GM12873 (cell line): ENCODE data around the gene ZNF678.

Source experiments
- TF ChIP-seq, protein P1 (sequence below): IDR thresholded peaks from 2 replicates; pipeline ENCODE4 v1.5.1; 2012; ENCODE audit warnings: low read depth, mild to moderate bottlenecking, moderate library complexity, low read length, control low read depth; ENCODE audit not compliant: insufficient read depth; ENCODE audit errors: missing control alignments

The ZNF678 gene

DNA sequence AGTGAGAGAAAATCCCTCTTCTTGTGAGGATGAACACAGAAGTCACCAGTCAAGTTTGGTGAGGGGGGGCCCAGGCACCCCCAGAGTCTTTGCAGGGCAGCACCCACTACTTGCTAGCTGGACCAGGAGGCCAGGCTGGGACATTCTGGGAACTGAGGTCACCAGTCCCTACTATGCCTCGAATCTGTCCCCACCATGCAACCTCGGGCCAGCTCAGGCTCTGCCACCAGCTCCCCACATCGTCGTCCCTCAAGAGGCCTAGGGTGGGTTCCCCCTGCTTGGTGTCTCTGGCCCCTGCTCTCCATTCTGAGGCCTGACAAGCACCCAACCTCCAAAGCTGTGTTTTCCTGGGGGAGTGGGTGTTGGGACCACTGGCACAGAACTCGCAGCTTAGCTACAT lies 22.2 kb upstream of the ZNF678 start:
- TF ChIP-seq, protein P1, sequence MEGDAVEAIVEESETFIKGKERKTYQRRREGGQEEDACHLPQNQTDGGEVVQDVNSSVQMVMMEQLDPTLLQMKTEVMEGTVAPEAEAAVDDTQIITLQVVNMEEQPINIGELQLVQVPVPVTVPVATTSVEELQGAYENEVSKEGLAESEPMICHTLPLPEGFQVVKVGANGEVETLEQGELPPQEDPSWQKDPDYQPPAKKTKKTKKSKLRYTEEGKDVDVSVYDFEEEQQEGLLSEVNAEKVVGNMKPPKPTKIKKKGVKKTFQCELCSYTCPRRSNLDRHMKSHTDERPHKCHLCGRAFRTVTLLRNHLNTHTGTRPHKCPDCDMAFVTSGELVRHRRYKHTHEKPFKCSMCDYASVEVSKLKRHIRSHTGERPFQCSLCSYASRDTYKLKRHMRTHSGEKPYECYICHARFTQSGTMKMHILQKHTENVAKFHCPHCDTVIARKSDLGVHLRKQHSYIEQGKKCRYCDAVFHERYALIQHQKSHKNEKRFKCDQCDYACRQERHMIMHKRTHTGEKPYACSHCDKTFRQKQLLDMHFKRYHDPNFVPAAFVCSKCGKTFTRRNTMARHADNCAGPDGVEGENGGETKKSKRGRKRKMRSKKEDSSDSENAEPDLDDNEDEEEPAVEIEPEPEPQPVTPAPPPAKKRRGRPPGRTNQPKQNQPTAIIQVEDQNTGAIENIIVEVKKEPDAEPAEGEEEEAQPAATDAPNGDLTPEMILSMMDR: no peak

DNA sequence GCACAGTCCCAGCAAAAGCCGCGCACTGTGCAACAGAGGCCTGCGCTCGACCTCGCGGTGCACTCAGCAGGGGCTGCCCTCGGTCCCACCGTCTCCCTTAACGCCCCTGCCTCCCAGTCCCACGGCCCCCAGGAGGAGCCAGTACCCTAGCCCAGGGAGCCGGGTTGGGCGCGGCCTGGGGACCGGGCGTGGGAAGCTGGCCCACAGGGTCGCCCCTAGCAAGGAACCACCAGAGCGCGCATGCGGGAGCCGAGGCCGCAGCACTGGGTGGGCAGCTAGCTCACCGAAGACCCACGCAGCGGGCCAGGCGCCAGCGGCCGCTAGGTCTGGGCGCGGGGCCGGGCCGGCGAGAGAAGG lies 21.6 kb upstream of the ZNF678 start:
- TF ChIP-seq, protein P1: no peak

DNA sequence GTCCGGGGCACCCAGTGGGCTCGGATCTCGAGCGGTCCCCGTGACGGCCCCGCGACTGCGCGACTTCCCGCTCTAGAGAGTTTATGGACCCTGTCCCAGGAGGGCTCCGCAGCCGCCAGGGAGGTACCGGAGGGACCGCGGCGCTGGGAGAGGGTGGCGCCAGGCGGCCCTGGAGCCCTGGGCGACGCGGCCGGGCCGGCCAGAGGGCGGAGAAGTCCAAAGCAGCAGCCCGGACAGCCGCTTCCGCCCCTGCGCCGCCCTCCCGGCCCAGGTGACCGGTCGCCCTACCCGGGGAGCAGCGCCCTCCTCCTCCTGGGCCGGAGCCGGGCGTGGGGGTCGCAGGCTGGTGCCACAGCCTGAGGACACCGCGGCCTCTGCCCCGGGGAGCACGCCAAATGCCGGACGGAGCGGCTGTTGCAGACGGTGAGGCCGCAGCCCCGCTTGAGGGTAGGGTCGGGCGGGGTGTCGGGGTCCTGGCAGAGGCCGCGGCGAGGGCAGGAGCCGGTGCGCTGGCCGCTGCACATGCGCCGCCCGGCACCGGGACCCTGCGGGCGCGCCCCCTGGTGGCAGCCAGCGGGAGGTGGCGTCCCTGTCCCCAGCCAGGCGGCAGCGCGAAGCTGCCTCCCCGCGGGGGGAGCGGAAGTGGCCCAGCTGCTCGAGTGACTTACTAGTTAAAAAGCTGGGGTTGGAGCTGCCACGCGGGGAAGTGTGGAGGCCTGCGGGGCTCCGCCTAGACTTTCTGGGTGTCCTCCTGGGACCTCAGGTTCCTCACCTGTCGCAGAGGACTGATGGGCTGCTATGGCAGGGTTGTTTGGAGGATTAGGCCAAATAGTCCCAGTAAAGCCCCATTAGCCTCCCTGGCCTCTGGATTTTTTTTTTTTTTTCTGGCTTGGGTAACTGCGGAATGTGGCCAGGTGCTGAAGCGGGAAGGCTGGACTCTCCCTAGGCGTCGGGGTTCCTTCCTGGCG lies 20.9 kb upstream of the ZNF678 start:
- TF ChIP-seq, protein P1: peak; percentile 91

DNA sequence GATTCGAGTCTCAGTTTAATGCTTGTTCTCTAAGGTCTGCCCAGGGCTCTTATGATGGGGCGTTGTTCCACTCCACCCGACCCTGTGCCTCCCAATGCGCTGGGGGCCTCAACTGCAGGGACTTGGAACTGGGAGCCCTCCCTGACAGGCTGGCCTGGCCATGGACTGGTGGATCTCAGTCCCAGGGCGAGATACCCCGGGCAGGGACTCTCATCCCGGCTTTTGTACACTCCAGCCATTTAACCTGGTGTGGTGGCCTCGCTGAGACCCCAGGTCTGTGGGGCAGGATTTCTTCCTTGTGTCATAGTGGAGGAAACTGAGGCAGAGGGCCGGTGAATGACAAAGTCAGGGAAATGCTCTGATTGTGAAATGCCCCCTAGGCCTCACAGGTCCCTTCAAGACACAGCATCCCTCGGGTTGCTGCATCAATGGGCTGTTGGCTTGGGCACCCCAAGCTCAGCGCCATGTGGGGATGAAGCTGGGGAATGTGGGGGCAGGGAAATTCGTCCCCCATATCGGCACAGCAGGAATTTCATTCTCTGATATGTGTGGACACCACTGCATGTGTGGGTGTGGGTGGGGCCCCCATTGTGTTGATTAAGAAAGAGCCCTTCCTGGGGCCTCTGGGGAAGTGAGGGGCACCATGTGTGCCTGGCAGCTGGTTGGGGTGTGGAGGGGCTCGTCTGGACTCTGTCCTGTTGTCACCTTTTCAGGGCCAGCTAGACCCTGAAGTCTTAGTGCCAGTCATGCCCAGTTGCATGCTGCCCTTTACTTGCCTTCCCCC lies 19.9 kb upstream of the ZNF678 start:
- TF ChIP-seq, protein P1: no peak

DNA sequence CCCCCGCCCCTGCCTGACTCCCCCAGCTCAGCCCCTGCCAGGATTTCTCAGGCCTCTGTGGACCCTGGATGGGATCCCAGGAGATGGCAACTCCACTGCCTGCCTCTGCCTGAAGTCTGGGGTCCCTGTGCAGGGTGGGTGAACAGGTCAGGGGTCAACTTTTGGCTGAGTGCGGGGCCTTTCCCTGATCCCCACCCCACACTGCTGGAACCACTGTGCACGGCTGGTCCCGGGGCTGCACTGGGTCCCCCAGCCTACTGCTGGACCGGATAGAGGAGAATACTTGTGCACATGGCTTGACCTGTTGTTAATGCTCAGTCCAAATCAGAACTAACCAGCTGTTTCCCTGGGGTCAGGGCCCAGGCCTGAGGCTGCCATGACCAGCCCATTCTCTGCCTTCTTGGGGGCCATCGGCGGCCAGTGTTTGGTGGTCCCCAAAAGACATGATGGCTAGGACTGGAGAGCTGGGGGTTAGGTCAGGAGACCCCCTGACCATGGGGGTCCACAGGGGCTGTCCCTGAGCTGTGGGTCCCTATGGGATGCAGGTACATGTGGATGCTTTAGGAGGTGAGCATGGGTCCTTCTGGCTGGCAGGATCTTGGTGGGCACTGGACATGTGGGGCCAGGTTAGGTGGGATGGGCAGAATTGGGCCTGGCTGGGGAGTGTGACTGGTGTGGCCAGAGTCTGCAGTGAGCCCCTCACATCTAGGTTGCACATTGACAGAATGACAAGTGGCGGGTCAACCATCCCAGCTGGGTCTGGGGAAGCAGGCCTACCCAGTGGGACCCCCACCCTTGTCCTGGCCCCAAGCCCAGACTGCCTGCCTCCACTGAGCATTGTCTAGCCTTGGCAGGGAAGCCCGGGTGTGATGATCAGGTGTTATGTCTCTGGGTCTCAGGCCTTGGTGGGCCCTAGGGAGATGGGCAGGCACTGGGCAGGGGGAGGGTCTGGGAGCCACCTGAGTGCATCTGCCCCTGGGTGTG lies 19.0 kb upstream of the ZNF678 start:
- TF ChIP-seq, protein P1: no peak

DNA sequence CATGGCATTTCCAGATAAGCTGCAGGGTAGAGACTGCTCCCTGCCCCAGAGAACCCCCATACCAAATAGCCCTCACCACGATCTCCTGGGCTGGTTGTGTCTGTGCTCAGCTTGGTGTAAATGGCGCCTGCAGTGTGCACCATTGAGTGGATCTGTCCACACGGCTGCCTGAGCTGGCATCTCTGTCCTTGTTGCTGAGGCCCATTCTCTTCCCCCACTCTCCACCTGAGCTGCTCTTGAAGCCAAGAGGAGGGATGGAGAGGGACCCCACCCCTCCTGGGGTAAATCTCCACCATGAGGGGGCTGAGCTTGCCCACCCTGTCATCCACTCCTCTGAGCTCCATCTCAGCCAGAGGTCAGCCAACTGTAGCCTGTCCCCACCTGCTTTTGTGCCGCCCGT lies 18.0 kb upstream of the ZNF678 start:
- TF ChIP-seq, protein P1: no peak

DNA sequence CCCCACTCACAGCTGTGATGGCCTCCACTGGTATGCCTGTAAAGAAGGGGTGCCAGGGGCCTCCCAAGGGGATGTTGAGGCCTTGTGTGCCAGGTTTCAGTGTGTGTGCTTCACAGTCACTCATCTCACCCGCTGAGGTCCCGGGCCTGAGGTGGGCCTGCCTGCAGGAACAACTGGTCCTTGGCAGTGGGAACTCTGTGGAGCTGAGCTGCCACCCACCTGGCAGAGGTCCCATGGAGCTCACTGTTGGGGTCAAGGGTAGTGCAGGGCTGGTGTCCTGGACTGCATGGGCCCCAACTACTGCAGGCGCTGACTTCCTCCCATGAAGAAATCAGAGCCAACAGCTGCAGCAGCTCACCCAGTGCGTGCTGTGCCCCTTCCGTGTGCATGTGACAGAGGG lies 17.3 kb upstream of the ZNF678 start:
- TF ChIP-seq, protein P1: no peak
